HG03439 (cell line): Measurements from ENCODE around the gene TAS1R2.

Experiments
- ATAC-seq: cut with Tn5 transposase; IDR thresholded peaks from one replicate; pipeline ENCODE4 v1.9.1; 2021; ENCODE audit warnings: mild to moderate bottlenecking, moderate library complexity; ENCODE audit not compliant: unreplicated experiment

Gene TAS1R2

GRCh38 chr1:18823438-18823837, 36.0 kb downstream of the TAS1R2 start:
- no peak for ATAC-seq

DNA sequence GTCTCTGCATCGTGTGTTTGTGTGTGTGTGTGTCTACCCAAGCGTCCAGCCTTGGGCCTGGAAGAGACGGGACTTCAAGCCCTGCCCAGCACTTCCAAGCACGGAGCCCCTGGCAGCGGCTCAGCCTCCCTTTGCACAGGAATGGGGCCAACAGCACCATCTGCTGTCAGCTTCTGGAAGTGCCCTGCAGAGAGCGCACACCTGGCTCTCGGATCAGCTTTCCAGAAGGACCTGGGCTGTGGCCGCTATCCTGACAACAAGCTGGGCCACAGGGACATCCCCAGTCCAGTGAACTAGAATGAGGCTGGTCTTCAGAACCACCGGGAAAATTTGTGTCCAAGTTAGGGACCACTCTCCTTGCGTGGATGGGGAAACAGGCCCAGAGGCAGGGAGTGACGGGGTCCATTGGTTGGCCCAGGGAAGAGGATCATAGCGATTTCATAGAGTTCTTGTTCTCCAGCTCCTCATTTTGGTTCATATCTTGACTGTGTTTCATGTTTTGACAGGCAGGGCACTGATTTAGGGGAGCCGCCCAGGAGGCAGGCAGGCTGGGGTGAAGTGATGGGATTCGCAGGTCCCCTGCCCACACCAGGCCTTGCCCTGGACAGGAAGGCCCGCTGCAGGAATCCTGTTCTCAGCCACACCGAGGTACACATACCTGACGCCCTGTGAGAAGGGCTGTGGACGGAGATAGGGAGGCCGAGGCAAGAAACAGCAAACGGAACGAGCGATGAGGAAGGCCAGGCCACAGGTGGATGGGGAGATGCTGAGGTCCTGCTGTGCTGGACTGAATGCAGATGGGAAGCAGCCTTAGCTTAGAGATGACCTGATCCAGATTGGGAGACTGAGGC, 38.4 kb downstream of the TAS1R2 start:
- no peak for ATAC-seq

DNA sequence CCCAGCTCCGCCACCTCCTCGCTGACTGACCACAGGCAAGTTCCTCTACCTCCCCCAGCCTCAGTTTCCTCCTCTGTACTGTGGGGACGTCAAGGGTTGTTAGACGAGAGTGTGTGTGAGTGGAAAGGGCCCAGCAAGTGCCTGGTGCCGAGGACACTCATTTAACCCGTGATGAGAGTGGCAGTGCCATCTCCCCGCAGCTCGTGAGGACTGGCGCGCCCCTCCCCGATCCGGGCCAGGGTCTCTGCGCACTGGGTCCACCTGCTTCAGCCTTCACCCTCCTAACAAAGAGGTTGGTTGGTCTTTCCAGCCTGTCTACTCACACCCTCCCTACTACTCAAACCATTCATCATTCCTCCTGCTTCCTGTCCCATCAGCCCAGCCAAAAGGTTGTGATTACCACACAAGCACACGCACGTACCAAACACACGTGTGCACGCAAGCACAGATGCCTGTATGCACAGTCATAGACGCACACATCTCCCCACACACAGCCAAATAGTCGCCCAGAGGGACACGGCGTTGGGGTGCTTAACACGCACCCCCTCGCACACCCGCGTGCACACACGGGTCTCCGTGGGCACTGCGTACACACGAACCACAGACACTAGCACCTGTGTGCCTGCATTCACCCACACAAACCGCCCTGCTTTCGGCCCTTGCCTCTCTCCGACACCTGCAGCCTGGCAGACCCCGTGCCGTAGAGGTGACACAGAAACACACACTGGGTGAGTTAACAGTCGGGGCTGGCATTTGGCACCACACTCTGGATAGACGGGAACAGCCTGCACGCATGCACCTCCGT, 39.3 kb downstream of the TAS1R2 start:
- no peak for ATAC-seq

- ATAC-seq = no peak
Observed at GRCh38 chr1:18819203-18819602, 40.3 kb downstream of the TAS1R2 start.

GRCh38 chr1:18817795-18818435, 41.5 kb downstream of the TAS1R2 start:
- no peak for ATAC-seq

- no peak for ATAC-seq
Observed at GRCh38 chr1:18817316-18817715, 42.1 kb downstream of the TAS1R2 start.

DNA sequence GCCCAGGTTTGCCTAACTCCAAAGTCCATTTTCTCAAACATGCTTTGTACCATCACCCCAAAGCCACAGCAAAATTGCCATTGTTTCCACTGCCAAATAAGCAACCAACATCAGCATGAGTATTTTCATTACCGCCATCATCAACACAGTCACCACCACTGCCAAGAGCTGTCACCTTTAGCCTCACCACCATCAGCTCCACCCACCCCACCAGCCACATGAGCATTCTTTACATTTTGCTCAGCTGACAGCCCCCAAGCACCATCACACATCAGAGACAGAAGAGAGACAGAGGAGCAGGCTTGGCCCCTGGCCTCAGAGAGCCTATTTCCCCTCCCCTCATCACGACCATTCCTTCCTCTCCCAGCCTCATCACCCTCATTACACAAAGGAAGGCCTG, 42.7 kb downstream of the TAS1R2 start:
- ATAC-seq = no peak

DNA sequence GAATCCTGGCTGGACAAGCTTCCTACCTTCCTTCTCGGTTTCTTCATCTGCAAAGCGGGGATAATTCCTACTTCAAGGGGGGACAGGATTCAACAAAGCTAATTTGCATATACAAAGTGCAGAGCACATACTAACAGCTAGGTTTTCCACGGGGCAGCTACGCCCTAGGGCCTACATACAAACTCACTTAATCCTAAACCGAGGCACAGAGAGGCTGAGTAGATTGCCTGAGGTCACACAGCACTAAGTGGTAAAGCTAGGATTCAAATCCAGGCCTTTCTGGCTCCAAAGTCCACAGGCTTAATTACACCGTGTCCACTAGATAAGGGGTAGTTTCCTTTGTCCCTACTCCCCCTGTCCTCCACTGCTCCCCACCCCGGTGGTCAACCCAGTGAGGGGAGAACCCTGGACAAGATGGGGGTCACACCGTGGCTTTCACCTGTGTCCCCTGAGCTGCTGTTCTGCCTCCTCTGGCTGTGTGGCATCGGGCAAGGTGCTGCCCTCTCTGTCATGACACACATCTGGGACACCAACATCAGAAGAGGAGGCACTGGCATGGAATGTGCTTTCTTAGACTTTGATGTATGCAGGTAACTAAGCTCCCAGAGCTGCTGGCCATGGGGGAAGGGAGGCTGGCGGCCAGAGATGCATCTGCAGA, 44.5 kb downstream of the TAS1R2 start:
- ATAC-seq = no peak

- no peak for ATAC-seq
Observed at GRCh38 chr1:18814425-18814824, 45.0 kb downstream of the TAS1R2 start.

DNA sequence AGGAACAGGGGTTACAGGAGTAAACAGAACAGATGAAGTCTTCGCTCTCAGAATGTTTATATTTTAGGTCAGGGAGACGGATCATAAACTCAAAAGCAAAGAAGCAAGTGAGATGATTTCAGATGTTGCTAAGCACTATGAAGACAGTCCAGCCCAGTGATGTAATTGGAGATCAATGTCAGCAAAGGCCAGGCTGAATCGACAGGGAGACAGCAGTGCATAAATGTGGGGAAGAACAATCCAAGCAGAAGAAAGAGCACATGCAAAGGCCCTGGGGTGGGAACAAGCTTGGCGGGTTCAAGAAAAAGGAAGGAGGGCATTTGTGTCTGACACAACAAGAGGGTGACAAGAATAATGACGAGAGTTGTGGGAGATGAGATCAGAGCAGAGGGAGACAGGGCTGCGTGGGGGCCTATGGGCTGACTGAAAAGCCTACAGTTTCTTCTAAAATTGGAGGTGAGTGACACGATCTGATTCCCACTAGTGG, 47.0 kb downstream of the TAS1R2 start:
- no peak for ATAC-seq

DNA sequence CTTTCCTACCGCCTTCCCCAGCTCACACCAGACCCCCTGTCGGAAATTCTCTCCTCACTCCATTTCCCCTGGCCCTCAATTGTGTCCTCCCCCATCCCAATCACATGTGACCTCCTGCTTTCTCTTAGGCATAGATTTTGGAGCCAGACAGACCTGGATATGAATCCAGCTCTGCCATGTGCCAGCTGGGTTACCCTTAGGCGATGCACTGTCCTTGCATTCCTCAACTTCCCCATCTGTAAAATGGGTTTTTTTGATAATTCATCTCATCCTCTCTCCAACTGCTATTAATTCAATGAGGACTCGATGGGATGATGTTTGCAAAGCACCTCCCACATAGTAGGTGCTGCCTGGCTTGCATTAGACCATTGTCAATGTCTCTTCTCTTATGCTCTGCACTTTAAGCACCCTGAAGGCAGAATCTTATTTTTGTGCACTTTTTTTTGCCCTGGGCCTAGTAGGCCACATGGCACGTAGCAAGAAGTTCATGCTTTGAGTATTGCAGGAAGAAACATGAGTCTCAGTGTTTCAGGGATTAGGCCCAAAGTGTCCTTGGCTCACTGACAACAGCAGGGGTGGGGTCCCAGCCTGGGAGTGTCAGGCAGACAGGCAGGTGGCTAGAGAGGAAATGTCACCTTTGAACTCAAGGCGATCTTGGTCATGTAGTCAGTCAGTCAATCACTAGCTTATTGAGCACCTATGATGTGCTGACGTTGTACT, 47.6 kb downstream of the TAS1R2 start:
- ATAC-seq = no peak

GRCh38 chr1:18809953-18810899, 49.2 kb downstream of the TAS1R2 start:
- ATAC-seq = no peak

- ATAC-seq = no peak
Observed at GRCh38 chr1:18808550-18808949, 50.9 kb downstream of the TAS1R2 start.

DNA sequence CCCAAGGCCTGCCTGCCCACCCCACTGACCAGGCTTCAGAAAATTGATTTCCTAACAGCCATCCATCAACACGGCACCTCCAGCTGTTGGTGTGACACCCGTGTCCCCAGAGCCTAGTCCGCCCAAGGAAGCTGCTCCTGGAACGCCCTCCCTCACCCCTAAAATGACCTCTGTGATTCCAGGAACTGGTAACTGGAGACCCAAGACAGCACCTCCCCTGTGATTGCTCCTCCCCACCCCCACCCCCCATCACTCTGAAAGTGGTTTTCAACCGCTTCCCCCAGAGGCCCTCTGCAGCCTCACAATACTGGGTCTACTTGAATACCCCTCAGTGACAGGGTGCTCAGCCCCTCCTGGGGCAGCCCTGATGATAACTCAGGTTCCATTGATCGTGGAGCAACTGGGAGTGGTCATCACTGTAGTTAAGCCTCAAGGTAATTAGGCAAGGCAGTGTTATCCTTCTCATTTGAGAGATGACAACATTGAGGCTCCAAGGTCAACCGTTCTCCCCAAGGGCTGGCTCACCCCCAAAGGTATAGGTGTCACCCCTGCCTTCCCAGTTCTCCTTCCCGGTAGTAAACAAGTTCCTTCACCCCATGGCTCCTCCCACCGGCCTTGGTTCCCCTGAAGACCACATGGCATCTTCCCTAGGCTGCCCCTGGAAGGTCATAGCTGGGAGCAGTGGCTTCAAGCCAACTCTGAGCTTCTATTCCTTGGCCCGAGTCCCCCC, 52.0 kb downstream of the TAS1R2 start:
- no peak for ATAC-seq

DNA sequence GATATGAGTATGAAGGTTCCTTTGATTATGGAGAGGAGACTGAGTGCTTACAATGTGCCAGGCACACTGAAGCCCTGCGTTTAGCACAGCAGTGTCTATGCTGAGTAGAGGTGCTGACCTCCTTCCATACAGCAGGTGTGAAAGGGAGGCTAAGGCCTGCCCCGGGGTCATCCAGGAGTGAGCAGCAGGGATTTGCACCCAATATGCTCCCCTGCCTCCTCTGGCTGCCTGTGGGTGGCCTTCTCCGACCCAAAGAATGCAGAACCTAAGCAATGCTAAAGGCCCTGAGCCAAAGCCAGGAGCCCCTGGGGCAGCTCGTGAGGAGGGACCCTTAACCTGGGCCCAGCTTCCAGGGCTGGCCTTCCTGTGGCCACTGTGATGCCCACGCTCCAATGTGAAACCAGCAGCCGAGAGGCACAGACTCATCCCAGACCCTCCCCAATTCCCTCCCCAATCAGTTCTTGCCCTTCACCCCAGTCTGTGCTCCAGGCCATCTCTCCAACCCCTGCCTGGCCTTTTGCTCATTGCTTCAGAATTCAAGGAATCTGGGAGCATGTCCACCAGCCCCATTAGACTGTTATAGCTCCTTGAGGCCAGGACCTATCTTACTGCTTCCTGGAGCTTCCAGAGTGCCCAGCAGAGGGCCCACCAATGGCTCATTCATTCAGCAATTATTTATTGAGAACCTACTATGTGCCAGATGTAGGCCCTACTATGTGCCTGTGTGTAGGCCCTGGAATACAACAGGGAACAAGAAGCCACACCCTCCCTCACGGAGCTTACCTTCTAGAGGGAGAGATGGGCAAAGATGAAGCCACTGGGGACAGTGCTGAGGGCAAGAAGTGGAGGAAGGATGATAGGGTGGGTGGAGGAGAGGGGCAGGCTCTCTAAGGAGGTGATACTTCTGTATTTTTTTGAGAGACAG, 53.3 kb downstream of the TAS1R2 start:
- ATAC-seq = no peak

- ATAC-seq = no peak
Observed at GRCh38 chr1:18805150-18805879, 54.1 kb downstream of the TAS1R2 start.

GRCh38 chr1:18803851-18804250, 55.6 kb downstream of the TAS1R2 start:
- no peak for ATAC-seq
